GM12874 (cell line): ENCODE results near the gene ZNF839.

Experiments
- TF ChIP-seq, protein P1 (sequence below): IDR thresholded peaks from 2 replicates; pipeline ENCODE4 v1.5.1; 2011; ENCODE audit warnings: low read depth, mild to moderate bottlenecking, control low read depth, low read length, moderate library complexity; ENCODE audit not compliant: insufficient read depth

ZNF839 gene

DNA sequence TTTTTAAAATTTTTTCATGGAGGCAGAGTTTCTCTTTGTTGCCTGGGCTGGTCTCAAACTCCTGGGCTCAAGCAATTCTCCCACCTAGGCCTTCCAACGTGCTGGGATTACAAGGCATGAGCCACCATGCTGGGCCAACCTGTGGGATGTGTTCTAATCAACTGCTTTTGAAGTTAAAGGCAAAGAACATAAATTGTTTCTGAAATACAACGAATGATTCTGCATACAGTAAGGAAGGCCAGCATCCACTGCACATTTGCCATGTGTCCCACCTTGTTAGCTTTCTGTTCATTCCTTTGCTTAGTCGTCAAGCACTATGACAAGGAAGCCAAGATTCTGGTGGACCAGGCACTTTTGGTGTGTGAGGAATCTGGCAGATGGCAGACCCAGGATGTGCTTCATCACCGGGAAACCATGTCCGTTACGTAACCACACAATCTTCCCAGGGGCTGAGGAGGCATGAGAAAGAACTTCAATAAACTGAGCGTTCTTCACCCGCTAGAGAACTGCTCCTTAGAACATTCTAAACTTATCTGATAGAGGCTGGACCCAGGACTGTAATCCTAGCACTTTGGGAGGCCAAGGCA is 39.1 kb upstream of the ZNF839 start:
- TF ChIP-seq, protein P1, sequence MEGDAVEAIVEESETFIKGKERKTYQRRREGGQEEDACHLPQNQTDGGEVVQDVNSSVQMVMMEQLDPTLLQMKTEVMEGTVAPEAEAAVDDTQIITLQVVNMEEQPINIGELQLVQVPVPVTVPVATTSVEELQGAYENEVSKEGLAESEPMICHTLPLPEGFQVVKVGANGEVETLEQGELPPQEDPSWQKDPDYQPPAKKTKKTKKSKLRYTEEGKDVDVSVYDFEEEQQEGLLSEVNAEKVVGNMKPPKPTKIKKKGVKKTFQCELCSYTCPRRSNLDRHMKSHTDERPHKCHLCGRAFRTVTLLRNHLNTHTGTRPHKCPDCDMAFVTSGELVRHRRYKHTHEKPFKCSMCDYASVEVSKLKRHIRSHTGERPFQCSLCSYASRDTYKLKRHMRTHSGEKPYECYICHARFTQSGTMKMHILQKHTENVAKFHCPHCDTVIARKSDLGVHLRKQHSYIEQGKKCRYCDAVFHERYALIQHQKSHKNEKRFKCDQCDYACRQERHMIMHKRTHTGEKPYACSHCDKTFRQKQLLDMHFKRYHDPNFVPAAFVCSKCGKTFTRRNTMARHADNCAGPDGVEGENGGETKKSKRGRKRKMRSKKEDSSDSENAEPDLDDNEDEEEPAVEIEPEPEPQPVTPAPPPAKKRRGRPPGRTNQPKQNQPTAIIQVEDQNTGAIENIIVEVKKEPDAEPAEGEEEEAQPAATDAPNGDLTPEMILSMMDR: no peak

DNA sequence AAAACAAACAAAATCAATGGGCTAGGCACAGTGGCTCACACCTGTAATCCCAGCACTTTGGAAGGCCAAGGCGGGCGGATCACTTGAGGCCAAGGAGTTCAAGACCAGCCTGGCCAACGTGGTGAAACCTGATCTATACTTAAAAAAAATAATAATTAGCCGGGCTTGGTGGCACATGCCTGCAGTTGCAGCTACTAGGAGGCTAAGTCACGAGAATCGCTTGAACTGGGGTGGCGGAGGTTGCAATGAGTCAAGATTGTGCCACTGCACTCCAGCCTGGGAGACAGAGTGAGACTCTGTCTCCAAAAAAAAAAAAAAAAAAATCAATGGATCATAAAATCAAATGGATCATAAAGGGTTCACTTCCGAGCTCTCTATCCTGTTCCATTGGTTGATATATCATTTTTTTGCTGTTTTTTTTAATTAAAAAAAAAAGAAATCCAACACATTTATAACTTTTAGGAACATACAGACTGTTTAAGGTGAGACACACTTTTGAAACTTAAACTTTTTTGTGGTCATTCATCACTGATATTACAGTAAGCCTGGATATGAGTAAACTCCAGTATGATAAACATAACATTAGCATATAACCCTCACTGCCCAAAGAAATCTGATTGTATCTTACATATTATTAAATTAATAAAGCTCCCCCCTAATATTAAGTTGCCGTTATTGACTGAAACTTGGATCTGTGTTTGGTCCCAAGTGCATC is 36.6 kb upstream of the ZNF839 start:
- TF ChIP-seq, protein P1: no peak

DNA sequence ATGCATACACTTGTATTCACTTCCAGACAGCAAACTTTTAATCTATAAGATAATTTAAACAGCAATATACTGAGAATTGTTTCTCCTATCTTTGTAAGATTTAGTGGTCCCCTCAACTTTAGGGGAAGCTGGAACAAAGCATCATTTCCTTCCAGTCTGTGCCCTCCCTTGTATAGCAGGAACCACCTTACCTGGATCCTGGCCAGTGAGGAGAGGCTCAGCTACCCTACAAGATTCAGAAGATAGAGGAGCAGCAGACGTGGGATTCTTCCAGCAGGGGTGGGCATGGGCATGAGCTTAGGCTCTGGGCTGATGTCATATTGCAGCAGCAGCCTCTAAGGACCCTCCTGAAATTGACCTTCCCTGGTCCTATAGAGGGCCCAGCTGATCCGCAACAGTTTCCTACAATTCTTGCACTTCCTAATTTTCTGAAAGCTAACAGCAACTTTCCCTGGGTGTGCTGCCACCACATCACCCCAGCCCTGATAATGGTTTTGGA is 35.9 kb upstream of the ZNF839 start:
- TF ChIP-seq, protein P1: no peak

DNA sequence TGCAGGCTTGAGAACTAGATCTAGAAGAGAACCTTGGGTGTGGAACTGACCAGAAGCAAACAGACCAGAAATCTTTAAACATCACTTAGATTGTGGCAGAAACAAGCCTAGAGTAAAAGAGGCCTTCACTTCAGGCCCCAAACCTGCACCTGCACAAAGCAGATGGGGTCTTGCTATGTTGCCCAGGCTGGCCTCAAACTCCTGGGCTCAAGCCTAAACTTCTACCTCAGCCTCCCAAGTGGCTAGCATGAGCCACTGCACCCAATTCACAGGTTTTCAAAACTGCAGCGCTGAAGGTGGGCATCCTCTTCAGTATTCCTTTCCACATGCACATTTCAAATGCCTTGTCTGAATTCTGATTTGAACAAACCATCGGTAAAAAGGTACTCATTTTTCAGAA is 34.4 kb upstream of the ZNF839 start:
- TF ChIP-seq, protein P1: 0 out of 2 replicates have a peak, but pooled peaks have one; percentile 11

DNA sequence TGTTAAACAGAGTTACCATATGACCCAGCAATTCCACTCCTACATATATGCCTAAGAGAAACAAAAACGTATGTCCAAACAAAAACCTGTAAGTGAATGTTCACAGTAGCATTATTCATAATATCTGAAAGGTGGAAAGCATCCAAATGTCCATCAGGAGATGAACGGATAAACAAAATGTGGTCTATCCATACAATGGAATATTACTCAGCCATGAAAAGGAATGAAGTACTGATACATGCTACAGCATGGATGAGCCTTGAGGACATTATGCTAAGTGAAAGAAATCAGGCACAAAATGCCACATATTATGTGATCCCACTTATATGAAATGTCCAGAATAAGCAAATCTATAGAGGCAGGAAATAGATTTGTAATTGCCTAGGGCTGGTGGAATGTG is 31.4 kb upstream of the ZNF839 start:
- TF ChIP-seq, protein P1: no peak

DNA sequence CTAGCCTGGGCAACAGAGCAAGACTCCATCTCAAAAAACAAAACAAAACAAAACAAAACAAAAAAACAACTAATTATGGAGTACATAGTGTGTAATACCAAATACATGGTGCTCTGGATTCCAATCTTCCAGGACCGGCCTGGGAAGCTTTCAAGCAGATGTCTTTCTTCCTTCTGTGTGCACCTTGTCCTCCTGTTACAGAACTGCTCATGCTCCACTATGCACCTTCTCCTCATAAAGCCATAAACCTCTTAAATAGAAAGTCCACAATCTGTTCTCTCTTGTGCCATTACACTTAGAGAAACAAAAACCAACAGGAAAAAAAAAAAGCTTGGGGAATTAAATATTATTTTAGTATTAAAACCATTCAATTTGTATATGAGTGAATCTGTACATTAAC is 27.1 kb upstream of the ZNF839 start:
- TF ChIP-seq, protein P1: no peak

DNA sequence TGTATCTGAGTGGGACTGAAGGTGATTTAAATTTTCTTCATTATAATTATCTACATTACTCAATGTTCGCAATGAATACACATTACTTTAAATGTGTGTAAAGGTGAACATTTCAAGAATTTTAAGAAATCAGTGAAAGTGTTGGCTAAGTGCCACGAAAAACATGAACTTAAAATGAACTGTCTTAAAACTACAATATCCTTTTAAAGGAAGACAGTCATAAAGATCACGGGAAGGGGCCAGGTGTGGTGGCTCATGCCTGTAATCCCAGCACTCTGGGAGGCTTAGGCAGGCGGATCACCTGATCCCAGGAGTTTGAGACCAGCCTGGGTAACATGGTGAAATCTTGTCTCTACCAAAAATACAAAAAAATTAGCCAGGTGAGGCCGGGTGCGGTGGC is 25.8 kb upstream of the ZNF839 start:
- TF ChIP-seq, protein P1: no peak
